Superior temporal gyrus (tissue), 1 donor: ENCODE measurements around the gene CFAP61.
A peak's percentile ranks its signal among the peaks of the same experiment; 100 is the strongest.

Experiments
- DNase-seq: peaks from one replicate; pipeline ENCODE4 v3.0.0-alpha.2; 2016; ENCODE audit errors: extremely low spot score

The CFAP61 gene

DNA sequence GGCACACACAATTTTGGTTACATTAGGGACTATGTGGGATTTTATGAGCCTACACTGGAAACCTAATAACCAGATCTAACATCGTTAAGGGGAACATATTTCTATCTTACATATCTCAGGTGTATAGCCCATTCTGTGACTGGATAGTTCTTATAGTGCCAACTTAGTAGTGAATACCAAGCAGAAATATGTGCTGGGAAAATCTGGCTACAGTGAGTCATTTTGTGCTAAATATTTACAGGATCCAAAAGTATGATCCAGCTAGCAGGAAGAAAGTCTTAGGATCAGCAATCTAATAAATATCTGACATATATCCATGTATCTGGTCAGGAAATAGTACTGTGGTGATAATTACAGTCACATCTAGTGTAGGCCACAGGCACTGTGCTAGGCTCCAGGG lies 221.0 kb downstream of the CFAP61 start:
- DNase-seq = no peak

- DNase-seq = no peak
Observed at GRCh38 chr20:20274821-20275220, 222.5 kb downstream of the CFAP61 start.

DNA sequence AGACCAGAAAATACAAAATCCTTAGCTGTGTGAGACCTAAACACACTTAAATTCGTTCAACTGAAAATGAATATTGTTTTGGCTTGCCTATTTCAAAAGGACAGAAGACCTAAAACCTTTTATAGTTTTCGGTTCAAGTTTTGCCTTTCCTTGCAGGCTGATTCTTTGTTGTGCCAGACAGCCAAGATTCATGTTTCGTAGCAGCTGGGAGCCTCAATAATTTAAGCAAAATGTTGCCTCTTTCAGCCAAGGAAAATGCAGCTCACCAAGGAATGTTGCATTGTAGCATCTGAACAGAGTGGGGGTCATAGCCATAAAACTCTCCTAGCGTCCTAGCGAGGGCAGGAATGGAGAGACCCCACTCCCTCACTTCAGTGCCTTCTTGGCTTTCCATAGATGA lies 223.3 kb downstream of the CFAP61 start:
- no peak for DNase-seq

- no peak for DNase-seq
Observed at GRCh38 chr20:20276811-20277530, 224.6 kb downstream of the CFAP61 start.

GRCh38 chr20:20277894-20278335 lies 225.6 kb downstream of the CFAP61 start:
- DNase-seq = no peak

GRCh38 chr20:20286061-20286460 lies 233.7 kb downstream of the CFAP61 start:
- no peak for DNase-seq

DNA sequence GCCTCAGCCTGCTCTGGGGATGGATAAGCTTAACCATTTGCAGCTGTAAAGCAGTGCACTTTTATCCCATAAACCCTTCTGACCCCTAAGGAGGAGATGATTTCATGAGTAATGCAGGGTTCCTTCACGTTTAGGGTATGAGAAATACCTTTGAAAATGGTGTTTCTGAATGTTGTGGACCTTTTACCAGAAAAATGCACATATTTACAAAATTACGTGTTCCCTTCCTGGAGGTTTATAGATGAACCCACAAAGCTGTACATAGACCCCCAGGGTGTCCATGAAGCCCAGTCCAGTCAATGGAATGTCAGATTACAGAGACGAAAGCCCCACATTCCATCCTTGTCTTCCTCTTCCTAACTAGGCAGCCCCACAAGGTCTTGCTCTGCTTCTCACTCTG lies 237.0 kb downstream of the CFAP61 start:
- no peak for DNase-seq

- DNase-seq = no peak
Observed at GRCh38 chr20:20292472-20292871, 240.1 kb downstream of the CFAP61 start.

GRCh38 chr20:20293141-20293540 lies 240.8 kb downstream of the CFAP61 start:
- no peak for DNase-seq

- no peak for DNase-seq
Observed at GRCh38 chr20:20293691-20294385, 241.5 kb downstream of the CFAP61 start.

DNA sequence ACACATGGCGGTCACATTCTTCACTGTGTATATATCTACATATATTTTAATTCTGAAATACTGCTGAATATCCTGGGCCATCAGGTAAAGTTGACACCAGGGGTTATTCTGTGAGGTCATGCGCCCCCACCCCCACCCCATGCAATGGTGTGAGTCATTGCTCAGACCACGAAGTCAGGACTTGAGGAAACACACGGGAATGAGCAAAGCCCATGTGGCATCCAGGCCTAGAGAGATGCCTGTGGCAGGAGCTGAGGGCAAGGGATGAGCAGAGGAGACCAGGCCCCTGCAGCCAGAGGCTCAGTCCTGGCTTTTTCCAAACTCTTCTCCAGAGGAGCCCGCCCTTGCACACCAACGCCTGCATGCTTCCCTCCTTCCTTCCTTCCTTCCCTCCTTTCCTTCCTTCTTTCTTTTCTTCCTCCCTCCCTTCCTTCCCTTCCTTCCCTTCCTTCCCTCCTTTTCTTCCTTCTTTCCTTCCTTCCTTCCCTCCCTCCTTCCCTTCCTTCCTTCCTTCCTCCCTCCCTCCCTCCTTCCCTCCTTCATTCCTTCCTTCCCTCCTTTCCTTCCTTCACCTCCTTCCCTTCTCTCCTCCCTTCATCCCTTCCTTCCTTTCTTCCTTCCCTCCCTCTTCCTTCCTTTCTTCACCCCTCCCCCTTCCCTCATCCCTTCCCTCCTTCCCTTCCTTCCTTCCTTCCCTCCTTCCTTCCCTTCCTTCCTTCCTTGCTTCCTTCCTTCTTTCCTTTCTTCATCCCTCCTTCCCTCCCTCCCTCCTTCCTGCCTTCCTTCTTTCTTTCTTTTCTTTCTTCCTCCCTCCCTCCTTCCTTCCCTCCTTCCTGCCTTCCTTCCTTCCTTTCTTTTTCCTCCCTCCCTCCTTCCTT lies 243.5 kb downstream of the CFAP61 start:
- DNase-seq = no peak

GRCh38 chr20:20297181-20297580 lies 244.8 kb downstream of the CFAP61 start:
- no peak for DNase-seq

- DNase-seq = no peak
Observed at GRCh38 chr20:20297752-20298151, 245.4 kb downstream of the CFAP61 start.

DNA sequence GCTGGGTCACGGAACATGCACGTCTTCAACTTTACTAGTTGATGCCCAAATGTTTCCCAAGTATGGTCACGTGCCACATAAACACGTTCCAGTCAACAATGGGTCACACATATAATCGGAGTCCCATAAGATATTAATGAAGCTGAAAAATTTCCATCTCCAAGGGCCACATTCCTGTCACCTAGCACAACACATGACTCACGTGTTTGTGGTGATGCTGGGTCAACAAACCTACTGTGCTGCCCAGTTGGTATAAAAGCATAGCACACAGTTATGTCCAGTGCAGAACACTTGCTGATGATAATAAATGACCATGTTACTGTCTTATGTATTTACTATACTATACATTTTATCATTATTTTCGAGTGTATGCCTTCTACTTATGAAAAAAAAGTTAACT lies 247.6 kb downstream of the CFAP61 start:
- DNase-seq = no peak

DNA sequence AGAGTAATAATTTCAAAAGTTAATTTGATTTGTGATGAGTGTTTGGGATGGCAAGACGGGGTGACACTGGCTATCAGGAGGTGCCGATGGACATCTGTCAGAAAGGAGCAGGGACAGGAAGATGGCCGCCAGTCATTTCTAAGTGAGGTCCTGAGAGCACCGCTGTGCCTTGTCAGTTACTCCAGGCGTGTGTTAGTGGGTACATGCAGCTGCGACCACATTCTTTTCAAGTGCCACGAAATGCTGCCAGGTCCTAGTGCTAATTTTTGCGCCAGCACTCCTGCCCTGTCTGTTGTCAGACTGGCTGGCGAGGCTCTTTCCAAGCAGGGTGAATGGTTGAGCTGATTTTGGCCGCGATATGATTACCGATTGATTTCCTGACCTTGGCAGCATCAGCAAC lies 251.0 kb downstream of the CFAP61 start:
- DNase-seq = no peak

DNA sequence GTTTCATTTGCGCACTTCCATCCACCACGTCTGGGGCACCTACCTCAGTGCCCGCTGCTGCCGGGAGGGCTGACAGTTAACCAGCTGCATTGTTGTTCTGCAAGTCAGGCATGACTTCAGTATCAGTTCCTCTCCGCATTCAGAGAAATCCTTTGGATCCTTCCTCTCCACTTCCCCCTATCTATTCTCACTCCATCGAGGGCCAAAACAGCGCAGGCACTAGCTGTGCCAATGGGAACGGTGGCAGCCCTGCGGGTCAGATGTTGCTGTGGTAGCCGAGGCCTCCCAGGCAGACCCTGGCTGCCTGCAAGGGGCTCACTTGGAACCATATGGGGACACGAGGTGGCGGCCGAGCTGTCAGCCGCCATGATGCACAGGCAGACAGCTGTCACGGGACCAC lies 251.4 kb downstream of the CFAP61 start:
- no peak for DNase-seq

GRCh38 chr20:20304942-20305341 lies 252.6 kb downstream of the CFAP61 start:
- DNase-seq = peak; percentile 12

GRCh38 chr20:20312562-20312961 lies 260.2 kb downstream of the CFAP61 start:
- no peak for DNase-seq

- no peak for DNase-seq
Observed at GRCh38 chr20:20317195-20317594, 264.9 kb downstream of the CFAP61 start.

DNA sequence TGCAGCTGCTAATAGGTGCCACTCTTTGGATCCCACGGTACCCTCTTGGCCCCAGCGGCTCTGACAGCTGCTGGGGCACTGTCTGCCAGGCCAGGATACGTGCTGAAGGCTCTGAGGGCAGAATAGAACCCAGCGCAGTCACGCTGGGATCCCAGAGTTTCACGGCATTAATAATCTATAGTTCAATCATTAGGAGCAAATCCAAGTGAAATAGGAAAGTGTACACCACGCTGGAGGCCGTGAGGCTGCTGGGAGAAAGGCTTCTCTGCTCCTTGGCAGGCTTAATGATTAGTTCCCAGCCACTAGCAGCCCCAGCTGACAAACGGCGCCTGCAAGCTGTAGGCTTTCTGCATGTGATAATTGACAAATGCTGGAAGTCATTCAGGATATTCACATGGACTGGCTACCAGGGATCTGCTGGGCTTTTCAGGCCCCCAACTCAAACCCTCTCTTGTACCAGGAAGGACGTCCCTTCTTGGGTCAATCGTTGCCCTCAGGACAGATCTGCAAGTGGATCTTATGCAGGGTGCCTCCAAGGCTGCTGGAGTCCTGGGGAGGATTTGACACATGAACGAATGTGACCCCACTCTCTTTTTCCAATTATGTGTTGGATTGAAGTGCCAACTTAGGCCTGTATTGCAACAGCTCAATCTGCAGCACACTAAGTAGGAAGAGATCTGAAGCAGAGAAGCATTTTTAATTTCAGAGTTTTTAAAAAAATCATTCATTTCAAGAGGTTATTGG lies 265.5 kb downstream of the CFAP61 start:
- no peak for DNase-seq

GRCh38 chr20:20318365-20319161 lies 266.2 kb downstream of the CFAP61 start:
- DNase-seq = no peak
